Sciatic nerve (tissue), 2 donors: ENCODE data around the gene GMIP. TPM values are rescaled to one million over a fixed set of nuclear protein-coding genes. Genes with fewer than 3 reads are reported as not detected.
"Not testable (repeated sequence)": the region's sequence is repeated elsewhere in the genome, so short reads cannot be mapped to it uniquely, and the experiment has no call there.

Source experiments
- ATAC-seq: fragments of 200-7000 bp; cut with Tn5 transposase; one replicate; pipeline ENCODE4 v1.9.1; 2020; ENCODE audit warnings: mild to moderate bottlenecking, moderate library complexity
- DNase-seq: peaks from one replicate; pipeline ENCODE4 v3.0.0-alpha.2; 2020; ENCODE audit warnings: low spot score
- intact Hi-C: fragments of 100-400 bp; cut with DNase I; formaldehyde crosslinking; loops from one replicate; pipeline ENCODE4 v1.14.2; 2022
- total RNA-seq: library from RNA; stranded (reverse); fragmentation: NEBNext Ultra II Directional; extraction: Animal tissue kit (Norgen Biotek cat#: 25700); gene quantifications from one replicate; pipeline ENCODE4 v1.2.1, GENCODE V29; 2021
- donor health status: DM: no; HTN: no; CAD: no.
- donor health status: DM: no; HTN: no; CAD: no.

GMIP gene
- total RNA-seq, 1 donor from 2014 or later = 16.2 TPM

GRCh38 chr19:19623383-19623782 lies 20.1 kb downstream of the GMIP start:
- intact Hi-C loops = no loop called here
- ATAC-seq = no peak
- DNase-seq = no peak

DNA sequence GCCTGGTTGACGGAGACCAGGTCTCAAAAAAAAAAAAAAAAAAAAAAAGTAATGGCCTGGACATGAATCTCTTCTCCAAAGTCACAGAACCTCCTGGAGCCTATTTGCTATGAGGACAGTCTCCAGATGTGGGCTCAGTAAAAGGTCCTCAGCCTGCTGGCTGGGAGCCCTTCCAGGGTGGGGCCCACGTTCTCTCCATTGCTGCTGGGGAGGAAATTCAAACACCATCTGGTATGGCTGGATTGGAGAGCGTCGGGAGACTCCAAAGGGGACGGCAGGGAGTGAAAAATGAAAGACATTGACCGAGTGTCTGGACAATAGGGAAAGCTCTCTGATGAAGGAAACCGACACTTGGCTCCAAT lies 23.6 kb downstream of the GMIP start:
- DNase-seq (no peak), ATAC-seq (no peak)
- intact Hi-C loops = no loop called here

DNA sequence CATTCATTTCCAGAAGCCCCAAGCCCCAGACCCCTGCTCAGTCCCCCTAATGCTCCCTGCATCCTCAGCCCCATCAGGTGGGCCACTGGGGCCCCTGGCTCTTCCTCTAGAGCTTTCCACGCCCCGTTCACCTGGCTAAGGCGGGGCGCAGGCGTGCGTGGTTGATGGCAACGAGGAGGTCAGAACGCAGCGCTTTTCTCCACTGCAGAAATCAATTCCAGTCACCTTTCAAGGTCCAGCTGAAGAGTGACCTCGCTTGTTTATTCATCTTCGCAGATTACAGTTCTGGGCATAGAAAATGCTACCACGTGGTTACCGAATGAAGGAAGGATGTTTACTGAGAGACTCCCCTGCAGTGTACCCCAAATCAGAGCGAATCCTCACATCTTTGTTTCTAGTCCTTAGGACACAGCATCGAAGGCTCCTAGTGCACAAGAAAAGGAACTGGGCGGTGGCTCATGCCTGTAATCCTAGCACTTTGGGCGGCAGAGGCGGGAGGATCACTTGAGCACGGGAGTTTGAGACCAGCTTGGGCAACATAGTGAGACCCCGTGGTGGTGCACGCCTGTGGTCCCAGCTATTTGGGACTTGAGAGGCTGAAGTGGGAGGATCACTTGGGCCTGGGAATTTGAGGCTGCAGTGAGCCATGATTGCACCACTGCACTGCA lies 24.1 kb downstream of the GMIP start:
- ATAC-seq = no peak
- intact Hi-C loops = no loop called here
- DNase-seq = no peak

DNA sequence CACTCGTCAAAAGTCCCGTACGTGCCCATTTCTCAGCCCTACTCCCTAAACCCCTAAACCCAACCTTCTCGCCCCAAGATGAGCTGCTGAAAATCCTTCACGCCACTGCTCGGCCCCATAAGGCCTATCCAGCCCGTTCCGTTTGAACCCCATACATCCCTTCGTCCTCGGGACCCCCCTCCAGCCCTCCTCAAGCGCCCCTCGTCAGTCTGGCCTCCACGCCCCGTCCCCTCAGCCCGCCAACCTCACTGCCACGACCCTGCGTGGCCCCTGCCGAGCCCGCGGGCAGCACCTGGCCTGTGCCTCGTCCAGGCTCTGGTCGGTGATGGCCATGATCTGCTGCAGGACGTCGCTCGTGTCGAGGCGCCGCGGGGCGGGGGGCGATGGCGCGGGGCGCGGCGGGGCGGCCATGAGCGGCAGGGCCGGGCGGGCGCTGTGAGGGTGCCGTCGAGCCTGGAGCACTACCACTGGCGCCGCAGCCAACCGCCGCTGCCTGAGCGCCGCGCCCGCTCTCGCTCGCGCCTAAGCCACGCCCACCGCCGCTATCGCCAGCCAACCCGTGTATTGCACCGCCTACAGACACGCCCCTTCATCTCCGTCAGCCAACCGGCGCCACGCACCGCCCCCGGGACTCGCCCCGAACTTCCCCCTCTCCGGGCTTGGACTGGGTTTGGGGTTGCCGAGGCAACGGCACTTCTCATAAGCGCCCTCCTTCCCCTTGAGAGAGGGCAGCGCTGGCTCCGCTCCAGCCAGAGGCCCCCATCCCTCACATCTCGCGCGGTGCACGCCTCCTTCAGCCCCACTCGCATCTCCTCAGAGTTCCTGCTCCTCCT lies 25.0 kb downstream of the GMIP start, which contains the start of gene PBX4:
PBX4 (minus strand) TSS at position 469 of the 833 bp plus-strand sequence; CDS start at position 411, 58 bp downstream.
- ATAC-seq = peak; percentile 99
- peak; percentile 98 for DNase-seq
- intact Hi-C loops = no loop called here

DNA sequence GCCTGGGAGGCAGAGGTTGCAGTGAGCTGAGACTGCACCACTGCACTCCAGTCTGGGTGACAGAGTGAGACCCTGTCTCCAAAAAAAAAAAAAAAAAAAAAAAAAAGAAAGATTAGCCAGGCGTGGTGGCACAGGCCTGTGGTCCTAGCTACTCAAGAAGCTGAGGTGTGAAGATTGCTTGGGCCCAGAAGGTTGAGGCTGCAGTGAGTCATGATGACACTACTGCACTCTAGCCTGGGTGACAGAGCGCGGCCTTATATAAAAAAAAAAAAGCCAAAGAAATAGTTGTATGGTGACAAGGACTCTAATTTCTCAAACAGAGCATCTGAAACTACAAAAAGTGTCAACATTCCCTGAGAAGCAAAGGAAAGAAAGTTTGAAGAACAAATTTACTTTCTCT lies 28.4 kb downstream of the GMIP start:
- intact Hi-C loops = no loop called here

DNA sequence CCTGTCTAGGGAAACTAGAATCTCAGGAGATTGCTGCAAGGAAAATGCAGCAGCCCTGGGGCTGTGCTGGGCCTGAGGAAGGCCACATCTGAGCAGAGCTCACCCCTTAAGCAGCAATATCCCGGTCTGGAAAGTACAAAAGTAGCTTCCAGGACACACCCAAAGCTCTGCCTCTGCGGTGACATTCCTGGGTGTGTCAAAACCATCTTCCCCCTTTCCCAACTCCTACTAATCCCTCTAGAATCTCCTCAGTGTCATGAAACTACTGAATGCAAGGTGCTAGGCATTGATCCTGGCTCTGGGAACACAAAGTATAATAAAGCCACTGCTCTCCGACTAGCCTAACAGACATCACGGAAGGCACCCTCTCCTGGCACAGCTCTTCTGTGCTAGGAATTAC lies 30.0 kb downstream of the GMIP start:
- intact Hi-C loops = no loop called here
- ATAC-seq (no peak), DNase-seq (no peak)

More for the DNA sequence above, 28.4 kb downstream of the GMIP start:
- DNase-seq (no peak), ATAC-seq (no peak)

DNA sequence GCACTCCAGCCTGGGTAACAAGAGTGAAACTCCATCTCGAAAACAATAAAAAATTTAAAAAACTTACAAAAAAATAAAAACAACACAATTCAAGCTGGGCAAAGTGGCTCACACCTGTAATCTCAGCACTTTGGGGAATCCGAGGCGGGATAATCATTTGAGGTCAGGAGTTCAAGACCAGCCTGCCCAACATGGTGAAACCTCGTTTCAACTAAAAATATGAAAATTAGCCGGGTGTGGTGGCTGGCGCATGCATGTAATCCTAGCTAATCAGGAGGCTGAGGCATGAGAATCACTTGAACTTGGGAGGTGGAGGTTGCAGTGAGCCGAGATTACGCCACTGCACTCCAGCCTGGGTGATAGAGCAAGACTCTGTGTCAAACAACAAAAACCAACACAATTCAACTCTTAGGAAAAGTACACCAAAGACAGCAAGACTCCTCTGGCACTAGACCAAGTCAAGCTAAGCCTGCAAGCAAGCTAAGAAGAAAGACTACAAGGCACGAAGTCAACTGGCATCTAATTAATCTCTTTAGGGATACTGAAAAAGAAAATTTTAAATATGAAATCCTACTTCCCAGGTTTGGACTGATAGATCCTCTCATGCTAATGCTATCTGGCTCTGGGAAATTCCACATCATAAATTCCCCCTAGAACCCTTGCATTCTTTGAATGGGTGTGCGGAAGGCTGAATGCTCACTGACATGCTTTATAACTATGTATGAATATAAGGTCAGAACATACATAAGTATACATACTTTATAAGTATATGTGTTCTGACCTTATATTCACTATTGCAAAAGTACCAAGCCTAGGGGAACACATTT lies 32.9 kb downstream of the GMIP start:
- DNase-seq (no peak), ATAC-seq (no peak)
- intact Hi-C loops = no loop called here

GRCh38 chr19:19606686-19607085 lies 36.8 kb downstream of the GMIP start:
- intact Hi-C loops = loop anchor here (5.0 kb wide), 1 partner anchor 304 kb away; no protein-coding TSS in a partner anchor
- not testable (repeated sequence) for DNase-seq, ATAC-seq

DNA sequence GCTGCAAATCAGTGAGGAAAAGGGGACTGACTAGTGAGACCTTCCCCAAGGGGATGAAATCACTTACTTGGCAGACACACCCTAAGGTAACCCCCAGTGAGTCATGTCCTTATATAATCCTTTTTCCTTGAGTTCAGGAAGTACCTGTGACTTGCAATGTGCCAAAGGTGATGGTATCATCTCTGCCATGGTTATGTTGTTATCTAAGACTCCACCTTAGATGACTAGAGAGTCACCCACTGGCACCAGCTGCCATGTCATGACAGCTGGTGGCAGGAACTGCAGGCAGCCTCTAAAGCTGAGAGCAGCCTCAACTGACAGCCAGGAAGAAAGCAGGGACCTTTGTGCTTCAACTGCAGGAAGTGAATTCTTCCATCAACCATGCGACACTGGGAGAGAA lies 37.4 kb downstream of the GMIP start:
- intact Hi-C loops = loop anchor here (5.0 kb wide), 1 partner anchor 304 kb away; no protein-coding TSS in a partner anchor
- ATAC-seq = no peak
- no peak for DNase-seq

- ATAC-seq (no peak), DNase-seq (no peak)
- intact Hi-C loops = no loop called here
Observed at GRCh38 chr19:19602713-19603324, 40.6 kb downstream of the GMIP start.

- intact Hi-C loops = no loop called here
- ATAC-seq (no peak), DNase-seq (no peak)
Observed at GRCh38 chr19:19602136-19602712, 41.2 kb downstream of the GMIP start.

GRCh38 chr19:19600793-19601330 lies 42.6 kb downstream of the GMIP start:
- DNase-seq = no peak
- ATAC-seq = no peak
- intact Hi-C loops = no loop called here

DNA sequence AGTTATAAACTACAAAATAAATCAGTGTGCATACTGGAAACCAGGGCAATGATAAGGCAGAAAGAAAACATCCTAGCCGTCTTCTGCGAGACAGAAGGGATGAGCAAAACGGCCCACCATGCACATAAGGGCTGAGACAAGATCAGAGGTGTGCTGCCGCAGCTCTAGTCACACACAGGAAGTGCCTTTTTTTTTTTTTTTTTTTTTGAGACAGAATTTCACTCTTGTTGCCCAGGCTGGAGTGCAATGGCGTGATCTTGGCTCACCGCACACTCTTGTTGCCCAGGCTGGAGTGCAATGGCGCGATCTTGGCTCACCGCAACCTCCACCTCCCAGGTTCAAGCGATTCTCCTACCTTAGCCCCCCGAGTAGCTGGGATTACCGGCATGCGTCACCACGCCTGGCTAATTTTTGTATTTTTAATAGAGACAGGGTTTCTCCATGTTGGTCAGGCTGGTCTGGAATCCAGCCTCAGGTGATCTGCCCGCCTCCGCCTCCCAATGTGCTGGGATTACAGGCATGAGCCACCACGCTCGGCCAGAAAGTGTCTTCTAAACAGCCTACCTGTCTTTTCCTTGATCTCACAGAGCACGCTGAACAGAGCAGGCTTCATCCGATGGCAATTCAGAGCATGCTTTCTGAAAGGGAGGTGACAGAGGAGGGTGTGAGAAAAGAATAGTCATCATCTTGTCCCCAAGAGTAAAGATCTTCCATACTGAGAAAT lies 44.6 kb downstream of the GMIP start:
- DNase-seq, ATAC-seq, intact Hi-C loops: not testable (repeated sequence)

DNA sequence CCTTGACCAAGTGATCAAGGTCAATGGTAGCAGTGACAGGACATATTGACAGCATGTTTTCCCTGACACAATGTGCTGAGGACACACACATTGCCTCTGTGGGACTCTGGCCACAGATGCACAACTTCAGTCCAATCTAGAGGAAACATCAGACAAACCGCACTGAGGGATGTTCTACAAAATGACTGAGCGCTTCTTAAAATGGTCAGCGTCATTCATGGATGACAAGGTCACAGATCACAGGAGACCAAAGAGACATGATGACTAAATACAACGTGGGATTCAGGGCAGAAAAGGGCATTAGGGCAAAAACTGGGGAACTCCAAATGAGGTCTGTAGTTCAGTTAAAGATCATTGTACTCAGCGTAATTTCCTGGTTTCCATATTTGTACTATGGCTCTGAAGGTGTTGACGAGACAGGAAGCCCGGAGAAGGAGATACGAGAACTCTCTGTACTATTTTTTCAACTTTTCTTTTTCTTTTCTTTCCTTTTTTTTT lies 45.6 kb downstream of the GMIP start:
- DNase-seq (no peak), ATAC-seq (no peak)
- intact Hi-C loops = no loop called here

GRCh38 chr19:19595171-19595701 lies 48.2 kb downstream of the GMIP start:
- ATAC-seq = peak; percentile 84
- intact Hi-C loops = no loop called here
- DNase-seq = no peak

- intact Hi-C loops = no loop called here
- no peak for ATAC-seq
Observed at GRCh38 chr19:19594381-19594780, 49.1 kb downstream of the GMIP start.

DNA sequence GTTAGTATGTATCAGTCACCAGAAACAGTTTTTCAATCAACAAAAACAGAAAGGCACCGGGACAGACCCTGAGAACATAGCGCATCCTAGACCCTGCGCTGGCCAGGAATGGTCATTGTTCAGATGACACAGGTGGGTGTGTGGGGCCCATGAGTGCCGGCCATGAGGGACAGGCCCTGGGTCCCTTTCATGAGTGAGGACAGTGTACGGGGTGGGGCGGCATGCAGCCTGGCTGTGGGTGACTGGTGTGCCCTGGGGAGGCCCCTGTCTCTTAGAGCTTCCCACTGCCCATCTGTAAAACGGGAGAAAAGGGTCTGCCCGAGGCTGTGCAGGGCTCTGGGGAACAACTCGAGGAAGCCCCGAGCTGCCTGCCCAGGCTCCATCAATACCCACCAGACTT lies 50.8 kb downstream of the GMIP start:
- ATAC-seq = no peak
- intact Hi-C loops = no loop called here
- DNase-seq = no peak

More at GRCh38 chr19:19594381-19594780, 49.1 kb downstream of the GMIP start:
- DNase-seq = no peak
